Activated CD8-positive, alpha-beta memory T cell treated with anti-CD3 and anti-CD28 coated beads, Interleukin-2, amount 10 ng/mL, durations not matched to agents 7 days and 5 days (primary cell): ENCODE data around the gene EPHA6. TPM values are rescaled to one million over a fixed set of nuclear protein-coding genes. Genes with fewer than 3 reads are reported as not detected.

Experiments used
- ATAC-seq: fragments of 150-1000 bp; cut with Tn5 transposase; one replicate; pipeline ENCODE4 v1.10.0; 2021; ENCODE audit warnings: moderate library complexity
- CTCF ChIA-PET: fragments of 350-600 bp; sonication (Branson Sonifier 250); formaldehyde crosslinking; loops from one replicate; lab custom pipeline; 2021; ENCODE audit warnings: antibody characterized with exemption; lab: Charles Lee
- DNase-seq: peaks from one replicate; pipeline ENCODE4 v3.0.0-alpha.2; 2020
- H3K27ac Mint-ChIP-seq: one replicate; pipeline ENCODE4 v1.8.0; 2021; ENCODE audit warnings: mild to moderate bottlenecking, mixed read lengths
- H3K27me3 Mint-ChIP-seq: one replicate; pipeline ENCODE4 v1.8.0; 2021; ENCODE audit warnings: mixed read lengths
- H3K36me3 Mint-ChIP-seq: one replicate; pipeline ENCODE4 v1.8.0; 2021; ENCODE audit warnings: mild to moderate bottlenecking, mixed read lengths
- H3K4me1 Mint-ChIP-seq: one replicate; pipeline ENCODE4 v1.8.0; 2021; ENCODE audit warnings: mixed read lengths
- H3K4me3 Mint-ChIP-seq: one replicate; pipeline ENCODE4 v1.8.0; 2021; ENCODE audit warnings: mild to moderate bottlenecking, moderate library complexity, mixed read lengths
- H3K9me3 Mint-ChIP-seq: one replicate; pipeline ENCODE4 v1.8.0; 2022; ENCODE audit warnings: low read depth, mixed read lengths
- total RNA-seq, 2 experiments: library from RNA; stranded (reverse); gene quantifications; one replicate each; pipeline ENCODE4 v1.2.3, GENCODE V29; 2021

The EPHA6 gene
- total RNA-seq, 2 experiments from 2014 or later = not detected

DNA sequence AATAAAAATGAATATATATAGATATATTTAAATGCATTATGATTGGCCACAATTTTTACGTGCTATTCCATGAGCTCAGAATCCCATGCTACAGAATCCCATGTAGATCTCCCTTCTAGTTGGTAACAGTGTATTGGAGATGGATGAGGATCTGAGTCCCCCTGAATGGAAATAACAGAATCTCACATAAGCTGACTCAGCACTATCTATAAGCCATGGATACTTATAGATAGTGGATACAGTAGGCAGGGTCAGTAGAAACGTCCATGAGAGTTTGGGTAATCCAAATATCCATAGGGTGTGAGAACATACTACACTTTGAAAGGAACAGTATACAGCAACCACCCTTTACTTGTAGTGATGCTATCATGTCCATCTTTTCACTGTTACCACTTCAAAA, 375.4 kb downstream of the EPHA6 start:
- no peaks in the 10 kb centered on the region for H3K9me3 Mint-ChIP-seq
- H3K27me3 Mint-ChIP-seq = no peaks in the 10 kb centered on the region
- no peak overlapping the region for H3K4me3 Mint-ChIP-seq
- no peaks in the 10 kb centered on the region for H3K4me1 Mint-ChIP-seq
- DNase-seq = no peak
- no peak for ATAC-seq
- no peak overlapping the region for H3K27ac Mint-ChIP-seq
- CTCF ChIA-PET = no interaction called here
- H3K36me3 Mint-ChIP-seq = no peaks in the 10 kb centered on the region

GRCh38 chr3:97197083-97197482, 382.7 kb downstream of the EPHA6 start:
- Mint-ChIP-seq H3K27me3 (no peaks in the 10 kb centered on the region), H3K4me3 (no peak overlapping the region), H3K4me1 (no peaks in the 10 kb centered on the region), H3K36me3 (no peaks in the 10 kb centered on the region), H3K27ac (no peak overlapping the region), H3K9me3 (peaks cover 6% of the 10 kb centered on the region)
- no peak for ATAC-seq
- no peak for DNase-seq
- CTCF ChIA-PET = no interaction called here

GRCh38 chr3:97197830-97198229, 383.4 kb downstream of the EPHA6 start:
- CTCF ChIA-PET = no interaction called here
- DNase-seq (no peak), ATAC-seq (no peak)
- no peaks in the 10 kb centered on the region for H3K27me3 Mint-ChIP-seq
- peaks cover 6% of the 10 kb centered on the region for H3K9me3 Mint-ChIP-seq
- H3K4me3 Mint-ChIP-seq = no peak overlapping the region
- H3K27ac Mint-ChIP-seq = no peak overlapping the region
- H3K4me1 Mint-ChIP-seq = no peaks in the 10 kb centered on the region
- H3K36me3 Mint-ChIP-seq = no peaks in the 10 kb centered on the region

DNA sequence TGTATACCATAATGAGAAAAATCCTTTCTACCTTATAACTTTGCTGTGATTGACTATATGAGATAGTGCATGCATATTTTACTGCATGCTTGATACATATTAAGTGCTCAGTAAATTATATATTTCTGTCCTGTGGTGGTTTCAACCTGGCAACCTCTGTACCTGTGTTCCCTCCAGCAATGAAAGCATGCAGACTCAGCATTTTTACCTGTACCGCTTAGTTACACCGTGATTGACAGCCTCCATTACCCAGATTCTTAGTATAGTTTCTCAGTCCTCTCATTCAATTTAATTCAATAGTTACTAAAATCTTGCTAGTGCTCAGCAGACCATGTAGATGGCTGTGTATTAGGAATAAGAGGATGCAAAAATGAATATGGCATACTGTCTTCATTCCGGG, 386.0 kb downstream of the EPHA6 start:
- Mint-ChIP-seq H3K36me3 (no peaks in the 10 kb centered on the region), H3K4me1 (no peaks in the 10 kb centered on the region), H3K27ac (no peak overlapping the region), H3K9me3 (peaks cover 6% of the 10 kb centered on the region), H3K27me3 (no peaks in the 10 kb centered on the region), H3K4me3 (no peak overlapping the region)
- CTCF ChIA-PET = no interaction called here
- ATAC-seq (no peak), DNase-seq (no peak)

GRCh38 chr3:97201814-97202213, 387.4 kb downstream of the EPHA6 start:
- Mint-ChIP-seq H3K27me3 (no peaks in the 10 kb centered on the region), H3K27ac (no peak overlapping the region), H3K36me3 (no peaks in the 10 kb centered on the region), H3K4me3 (no peak overlapping the region), H3K4me1 (no peaks in the 10 kb centered on the region), H3K9me3 (peaks cover 6% of the 10 kb centered on the region)
- no peak for ATAC-seq
- DNase-seq = no peak
- CTCF ChIA-PET = no interaction called here

- CTCF ChIA-PET = no interaction called here
- no peaks in the 10 kb centered on the region for H3K36me3 Mint-ChIP-seq
- DNase-seq = no peak
- no peaks in the 10 kb centered on the region for H3K27me3 Mint-ChIP-seq
- no peak for ATAC-seq
- no peak overlapping the region for H3K4me3 Mint-ChIP-seq
- H3K9me3 Mint-ChIP-seq = no peaks in the 10 kb centered on the region
- H3K27ac Mint-ChIP-seq = no peak overlapping the region
- H3K4me1 Mint-ChIP-seq = no peaks in the 10 kb centered on the region
These were observed 414.6 kb downstream of the EPHA6 start for GRCh38 chr3:97228966-97229365.

DNA sequence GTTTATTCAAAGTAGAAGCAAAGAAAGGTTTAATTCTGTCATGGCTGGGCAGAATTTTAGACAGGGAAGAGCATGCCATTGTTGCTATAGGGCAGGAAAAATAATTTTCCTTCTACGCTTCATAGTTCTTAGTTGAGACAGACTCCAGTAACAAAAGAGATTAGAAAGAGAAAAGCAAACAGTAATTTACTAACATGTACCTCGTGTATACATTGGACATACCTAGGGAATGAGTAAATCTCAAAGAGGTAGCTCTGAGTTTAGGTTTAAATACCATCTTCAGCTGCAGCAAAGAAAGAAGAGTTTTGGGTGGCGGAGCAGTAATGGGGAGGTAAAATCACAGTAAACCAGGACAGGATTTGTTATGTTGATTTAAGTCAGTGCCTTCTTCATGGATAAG, 416.1 kb downstream of the EPHA6 start:
- H3K36me3 Mint-ChIP-seq = no peaks in the 10 kb centered on the region
- CTCF ChIA-PET = no interaction called here
- H3K27me3 Mint-ChIP-seq = no peaks in the 10 kb centered on the region
- DNase-seq (no peak), ATAC-seq (no peak)
- no peak overlapping the region for H3K4me3 Mint-ChIP-seq
- no peaks in the 10 kb centered on the region for H3K4me1 Mint-ChIP-seq
- no peaks in the 10 kb centered on the region for H3K9me3 Mint-ChIP-seq
- H3K27ac Mint-ChIP-seq = no peak overlapping the region

GRCh38 chr3:97232393-97233034, 418.1 kb downstream of the EPHA6 start:
- Mint-ChIP-seq H3K27me3 (no peaks in the 10 kb centered on the region), H3K9me3 (no peaks in the 10 kb centered on the region), H3K4me1 (no peaks in the 10 kb centered on the region), H3K36me3 (no peaks in the 10 kb centered on the region), H3K4me3 (no peak overlapping the region), H3K27ac (no peak overlapping the region)
- ATAC-seq (no peak), DNase-seq (no peak)
- CTCF ChIA-PET = no interaction called here

DNA sequence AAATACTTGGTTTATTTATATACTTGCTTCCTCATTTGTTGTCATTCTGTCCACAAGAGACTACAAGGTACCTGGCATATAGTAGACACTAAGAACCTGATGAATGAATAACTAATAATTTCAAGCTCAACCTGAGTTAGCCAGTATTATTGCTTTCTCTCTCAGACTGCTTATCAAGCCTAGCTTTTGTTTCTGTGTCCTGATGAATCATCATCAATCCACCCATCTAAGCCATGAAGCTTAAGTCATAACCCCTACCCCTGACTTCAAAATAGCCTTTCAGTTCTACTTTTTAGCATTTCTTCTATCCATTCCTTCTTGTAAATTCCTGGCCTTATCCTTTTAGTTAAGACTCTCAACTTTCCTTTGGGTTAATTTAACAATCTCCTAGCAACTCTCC, 420.8 kb downstream of the EPHA6 start:
- DNase-seq (no peak), ATAC-seq (no peak)
- Mint-ChIP-seq H3K36me3 (no peaks in the 10 kb centered on the region), H3K4me3 (no peak overlapping the region), H3K9me3 (no peaks in the 10 kb centered on the region), H3K27ac (no peak overlapping the region), H3K4me1 (no peaks in the 10 kb centered on the region), H3K27me3 (no peaks in the 10 kb centered on the region)
- CTCF ChIA-PET = no interaction called here

- no peaks in the 10 kb centered on the region for H3K36me3 Mint-ChIP-seq
- H3K27ac Mint-ChIP-seq = no peak overlapping the region
- H3K4me3 Mint-ChIP-seq = no peak overlapping the region
- ATAC-seq (no peak), DNase-seq (no peak)
- H3K4me1 Mint-ChIP-seq = no peaks in the 10 kb centered on the region
- H3K27me3 Mint-ChIP-seq = no peaks in the 10 kb centered on the region
- CTCF ChIA-PET = no interaction called here
- no peaks in the 10 kb centered on the region for H3K9me3 Mint-ChIP-seq
These were observed 421.4 kb downstream of the EPHA6 start for GRCh38 chr3:97235611-97236315.

- H3K36me3 Mint-ChIP-seq = no peaks in the 10 kb centered on the region
- H3K4me1 Mint-ChIP-seq = no peaks in the 10 kb centered on the region
- ATAC-seq (no peak), DNase-seq (no peak)
- no peaks in the 10 kb centered on the region for H3K9me3 Mint-ChIP-seq
- no peaks in the 10 kb centered on the region for H3K27me3 Mint-ChIP-seq
- CTCF ChIA-PET = no interaction called here
- no peak overlapping the region for H3K27ac Mint-ChIP-seq
- no peak overlapping the region for H3K4me3 Mint-ChIP-seq
These were observed 427.0 kb downstream of the EPHA6 start for GRCh38 chr3:97241417-97241816.

GRCh38 chr3:97245201-97245910, 431.0 kb downstream of the EPHA6 start:
- Mint-ChIP-seq H3K36me3 (no peaks in the 10 kb centered on the region), H3K27ac (no peak overlapping the region), H3K4me3 (no peak overlapping the region), H3K9me3 (no peaks in the 10 kb centered on the region), H3K4me1 (no peaks in the 10 kb centered on the region), H3K27me3 (no peaks in the 10 kb centered on the region)
- CTCF ChIA-PET = no interaction called here
- DNase-seq (no peak), ATAC-seq (no peak)

- Mint-ChIP-seq H3K4me3 (no peak overlapping the region), H3K27me3 (no peaks in the 10 kb centered on the region), H3K9me3 (no peaks in the 10 kb centered on the region), H3K4me1 (no peaks in the 10 kb centered on the region), H3K36me3 (no peaks in the 10 kb centered on the region), H3K27ac (no peak overlapping the region)
- CTCF ChIA-PET = no interaction called here
- no peak for DNase-seq
- ATAC-seq = no peak
These were observed 441.7 kb downstream of the EPHA6 start for GRCh38 chr3:97256060-97256459.
